IMR-90 (cell line): Measurements from ENCODE around the gene USP36.

Experiments
- BHLHE40 ChIP-seq: fragments of 150-350 bp; IDR thresholded peaks from 2 replicates; pipeline ENCODE4 v1.6.1; 2016; ENCODE audit warnings: mild to moderate bottlenecking, low read depth, low read length
- CEBPB ChIP-seq: IDR thresholded peaks from 2 replicates; pipeline ENCODE4 v1.6.1; 2012; ENCODE audit warnings: low read depth, low read length, improper control_type of control experiment
- FOS ChIP-seq: fragments of 150-350 bp; IDR thresholded peaks from 2 replicates; pipeline ENCODE4 v1.6.1; 2016; ENCODE audit warnings: low read depth, low read length
- MAFK ChIP-seq: IDR thresholded peaks from 2 replicates; pipeline ENCODE4 v1.6.1; 2012; ENCODE audit warnings: low read depth, low read length, improper control_type of control experiment
- MAZ ChIP-seq: IDR thresholded peaks from 2 replicates; pipeline ENCODE4 v1.6.1; 2012; ENCODE audit warnings: low read depth, mild to moderate bottlenecking, low read length, improper control_type of control experiment, moderate library complexity, borderline replicate concordance
- MXI1 ChIP-seq: IDR thresholded peaks from 2 replicates; pipeline ENCODE4 v1.6.1; 2012; ENCODE audit warnings: low read depth, mild to moderate bottlenecking, low read length, moderate library complexity, borderline replicate concordance
- POLR2A ChIP-seq: IDR thresholded peaks from 2 replicates; pipeline ENCODE4 v1.6.1; 2012; ENCODE audit warnings: mild to moderate bottlenecking, low read depth, low read length
- RCOR1 ChIP-seq: IDR thresholded peaks from 2 replicates; pipeline ENCODE4 v1.6.1; 2012; ENCODE audit warnings: mild to moderate bottlenecking, low read length, improper control_type of control experiment; ENCODE audit not compliant: insufficient replicate concordance
- RFX5 ChIP-seq: IDR thresholded peaks from 2 replicates; pipeline ENCODE4 v1.8.0; 2012; ENCODE audit warnings: low read depth, mild to moderate bottlenecking, low read length, moderate library complexity
- SMC3 ChIP-seq: fragments of 150-350 bp; IDR thresholded peaks from 2 replicates; pipeline ENCODE4 v1.6.1; 2016; ENCODE audit warnings: low read depth, mild to moderate bottlenecking, antibody characterized with exemption, low read length, moderate library complexity
- TF ChIP-seq, protein P1 (sequence below): conservative IDR thresholded peaks from 2 replicates; pipeline ENCODE4 v1.5.1; 2012; ENCODE audit warnings: mild to moderate bottlenecking, low read depth, low read length, improper control_type of control experiment
- TF ChIP-seq, protein P2 (sequence below): fragments of 150-350 bp; IDR thresholded peaks from 2 replicates; pipeline ENCODE4 v1.6.1; 2016; ENCODE audit warnings: low read depth, mild to moderate bottlenecking, low read length, moderate library complexity, borderline replicate concordance
- TF ChIP-seq, protein P3 (sequence below): fragments of 150-350 bp; IDR thresholded peaks from 2 replicates; pipeline ENCODE4 v1.6.1; 2017; ENCODE audit warnings: mild to moderate bottlenecking, antibody characterized with exemption, low read length, low read depth

- TF ChIP-seq POLR2A (no peak), RCOR1 (no peak), RFX5 (no peak), MXI1 (no peak), CEBPB (no peak), BHLHE40 (no peak), FOS (no peak), MAZ (no peak), MAFK (no peak), SMC3 (no peak)
- TF ChIP-seq, protein P1, sequence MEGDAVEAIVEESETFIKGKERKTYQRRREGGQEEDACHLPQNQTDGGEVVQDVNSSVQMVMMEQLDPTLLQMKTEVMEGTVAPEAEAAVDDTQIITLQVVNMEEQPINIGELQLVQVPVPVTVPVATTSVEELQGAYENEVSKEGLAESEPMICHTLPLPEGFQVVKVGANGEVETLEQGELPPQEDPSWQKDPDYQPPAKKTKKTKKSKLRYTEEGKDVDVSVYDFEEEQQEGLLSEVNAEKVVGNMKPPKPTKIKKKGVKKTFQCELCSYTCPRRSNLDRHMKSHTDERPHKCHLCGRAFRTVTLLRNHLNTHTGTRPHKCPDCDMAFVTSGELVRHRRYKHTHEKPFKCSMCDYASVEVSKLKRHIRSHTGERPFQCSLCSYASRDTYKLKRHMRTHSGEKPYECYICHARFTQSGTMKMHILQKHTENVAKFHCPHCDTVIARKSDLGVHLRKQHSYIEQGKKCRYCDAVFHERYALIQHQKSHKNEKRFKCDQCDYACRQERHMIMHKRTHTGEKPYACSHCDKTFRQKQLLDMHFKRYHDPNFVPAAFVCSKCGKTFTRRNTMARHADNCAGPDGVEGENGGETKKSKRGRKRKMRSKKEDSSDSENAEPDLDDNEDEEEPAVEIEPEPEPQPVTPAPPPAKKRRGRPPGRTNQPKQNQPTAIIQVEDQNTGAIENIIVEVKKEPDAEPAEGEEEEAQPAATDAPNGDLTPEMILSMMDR, result no peak
- TF ChIP-seq, protein P2, sequence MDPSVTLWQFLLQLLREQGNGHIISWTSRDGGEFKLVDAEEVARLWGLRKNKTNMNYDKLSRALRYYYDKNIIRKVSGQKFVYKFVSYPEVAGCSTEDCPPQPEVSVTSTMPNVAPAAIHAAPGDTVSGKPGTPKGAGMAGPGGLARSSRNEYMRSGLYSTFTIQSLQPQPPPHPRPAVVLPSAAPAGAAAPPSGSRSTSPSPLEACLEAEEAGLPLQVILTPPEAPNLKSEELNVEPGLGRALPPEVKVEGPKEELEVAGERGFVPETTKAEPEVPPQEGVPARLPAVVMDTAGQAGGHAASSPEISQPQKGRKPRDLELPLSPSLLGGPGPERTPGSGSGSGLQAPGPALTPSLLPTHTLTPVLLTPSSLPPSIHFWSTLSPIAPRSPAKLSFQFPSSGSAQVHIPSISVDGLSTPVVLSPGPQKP, result no peak
- TF ChIP-seq, protein P3, sequence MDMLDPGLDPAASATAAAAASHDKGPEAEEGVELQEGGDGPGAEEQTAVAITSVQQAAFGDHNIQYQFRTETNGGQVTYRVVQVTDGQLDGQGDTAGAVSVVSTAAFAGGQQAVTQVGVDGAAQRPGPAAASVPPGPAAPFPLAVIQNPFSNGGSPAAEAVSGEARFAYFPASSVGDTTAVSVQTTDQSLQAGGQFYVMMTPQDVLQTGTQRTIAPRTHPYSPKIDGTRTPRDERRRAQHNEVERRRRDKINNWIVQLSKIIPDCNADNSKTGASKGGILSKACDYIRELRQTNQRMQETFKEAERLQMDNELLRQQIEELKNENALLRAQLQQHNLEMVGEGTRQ, result no peak
Observed at GRCh38 chr17:78784352-78784751, 56.3 kb downstream of the USP36 start.
